Rectal smooth muscle tissue (tissue), 1 donor: ENCODE results near the gene ACSS2.

ENCODE experiments used
- H3K27ac ChIP-seq: one replicate; pipeline ENCODE4 v1.7.0; 2013; ENCODE audit warnings: low read depth, low read length, inconsistent platforms
- H3K27me3 ChIP-seq: one replicate; pipeline ENCODE4 v1.7.0; 2013; ENCODE audit warnings: low read length; ENCODE audit not compliant: control insufficient read depth, insufficient read depth
- H3K36me3 ChIP-seq: one replicate; pipeline ENCODE4 v1.7.0; 2013; ENCODE audit warnings: low read length; ENCODE audit not compliant: control insufficient read depth, insufficient read depth
- H3K4me1 ChIP-seq: one replicate; pipeline ENCODE4 v1.7.0; 2013; ENCODE audit warnings: low read length; ENCODE audit not compliant: control insufficient read depth, insufficient read depth
- H3K4me3 ChIP-seq: one replicate; pipeline ENCODE4 v1.7.0; 2013; ENCODE audit warnings: low read length
- H3K9ac ChIP-seq: one replicate; pipeline ENCODE4 v1.7.0; 2013; ENCODE audit warnings: low read length

Gene ACSS2

DNA sequence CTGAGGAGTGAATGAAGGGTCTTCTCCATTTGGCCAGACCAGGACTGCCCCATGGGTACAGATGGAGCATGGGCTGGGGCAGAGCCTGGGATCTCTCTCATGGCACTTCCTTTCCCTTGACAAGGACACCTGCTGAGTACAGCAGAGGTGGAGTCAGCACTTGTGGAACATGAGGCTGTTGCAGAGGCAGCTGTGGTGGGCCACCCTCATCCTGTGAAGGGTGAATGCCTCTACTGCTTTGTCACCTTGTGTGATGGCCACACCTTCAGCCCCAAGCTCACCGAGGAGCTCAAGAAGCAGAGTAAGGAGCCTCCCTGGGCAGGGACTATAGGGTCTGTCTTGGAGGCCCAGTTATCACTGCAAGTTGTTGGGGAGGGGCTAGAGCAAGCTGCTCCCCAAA, 49.6 kb downstream of the ACSS2 start:
- Histone ChIP-seq H3K4me3 (no peak overlapping the region), H3K4me1 (no peaks in the 10 kb centered on the region), H3K27ac (no peak overlapping the region), H3K36me3 (peaks cover 42% of the 10 kb centered on the region), H3K9ac (no peak overlapping the region), H3K27me3 (no peaks in the 10 kb centered on the region)

DNA sequence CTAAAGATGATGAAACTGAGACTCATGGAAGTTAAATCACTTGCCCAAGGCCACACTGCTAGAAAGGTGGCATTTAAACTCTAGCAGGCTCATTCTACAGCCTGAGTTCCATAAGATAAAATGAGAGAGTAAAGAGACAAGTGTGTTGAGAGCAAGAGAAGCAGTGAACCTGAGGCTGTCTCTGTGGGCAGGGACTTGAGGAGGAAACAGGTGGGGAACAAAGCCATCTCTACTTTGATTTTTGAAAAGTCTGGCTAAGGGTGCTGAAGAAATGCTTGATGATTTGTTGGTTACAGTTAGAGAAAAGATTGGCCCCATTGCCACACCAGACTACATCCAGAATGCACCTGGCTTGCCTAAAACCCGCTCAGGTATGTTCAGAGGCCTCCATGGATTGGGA, 50.2 kb downstream of the ACSS2 start:
- H3K4me3 ChIP-seq, result no peak overlapping the region
- H3K27me3 ChIP-seq, result no peaks in the 10 kb centered on the region
- no peak overlapping the region for H3K9ac ChIP-seq
- H3K27ac ChIP-seq, result no peak overlapping the region
- no peaks in the 10 kb centered on the region for H3K4me1 ChIP-seq
- peaks cover 41% of the 10 kb centered on the region for H3K36me3 ChIP-seq

DNA sequence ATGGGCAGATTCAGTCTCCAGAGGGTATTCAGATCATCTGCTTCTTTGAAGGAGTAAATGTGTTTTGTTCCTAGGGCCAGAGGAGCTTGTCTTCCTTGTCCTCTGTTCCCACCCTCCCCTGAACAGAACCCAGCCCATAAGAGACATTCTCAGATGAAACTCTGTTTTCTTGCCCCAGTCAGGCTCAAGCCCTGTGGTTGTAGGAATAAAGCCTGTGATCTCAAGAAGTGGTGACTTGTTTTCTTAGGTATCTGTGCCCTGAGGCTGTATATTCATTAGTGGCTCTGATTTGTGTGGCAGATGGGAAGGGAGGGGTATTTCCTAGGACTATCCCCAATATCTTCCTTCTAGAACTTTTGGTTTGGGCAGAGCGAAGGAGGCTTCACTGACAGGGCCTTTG, 51.3 kb downstream of the ACSS2 start:
- no peaks in the 10 kb centered on the region for H3K27me3 ChIP-seq
- no peak overlapping the region for H3K4me3 ChIP-seq
- H3K36me3 ChIP-seq, result peaks cover 45% of the 10 kb centered on the region
- H3K4me1 ChIP-seq, result no peaks in the 10 kb centered on the region
- no peak overlapping the region for H3K27ac ChIP-seq
- no peak overlapping the region for H3K9ac ChIP-seq

DNA sequence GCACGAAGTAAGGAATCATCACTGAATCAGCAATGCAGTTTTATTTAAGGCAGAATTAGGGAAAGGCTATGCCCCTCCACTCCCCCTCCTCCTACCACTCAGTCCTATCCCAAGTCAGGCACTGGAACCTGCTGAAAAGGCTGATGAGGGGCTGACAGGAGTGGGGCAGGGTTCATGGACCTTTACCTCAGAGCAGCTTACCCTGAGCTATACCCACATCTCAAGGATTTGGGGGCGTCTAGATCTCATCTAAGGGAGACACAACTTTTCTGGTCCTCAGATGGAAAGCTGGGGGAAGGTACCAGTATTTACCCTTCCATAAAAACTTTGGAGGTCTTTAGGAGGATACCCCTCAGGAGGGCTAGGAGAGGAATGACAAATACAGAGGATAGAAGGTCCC, 52.0 kb downstream of the ACSS2 start:
- H3K4me3 ChIP-seq, result no peak overlapping the region
- no peak overlapping the region for H3K27ac ChIP-seq
- no peaks in the 10 kb centered on the region for H3K4me1 ChIP-seq
- no peaks in the 10 kb centered on the region for H3K27me3 ChIP-seq
- H3K9ac ChIP-seq, result no peak overlapping the region
- peaks cover 43% of the 10 kb centered on the region for H3K36me3 ChIP-seq

DNA sequence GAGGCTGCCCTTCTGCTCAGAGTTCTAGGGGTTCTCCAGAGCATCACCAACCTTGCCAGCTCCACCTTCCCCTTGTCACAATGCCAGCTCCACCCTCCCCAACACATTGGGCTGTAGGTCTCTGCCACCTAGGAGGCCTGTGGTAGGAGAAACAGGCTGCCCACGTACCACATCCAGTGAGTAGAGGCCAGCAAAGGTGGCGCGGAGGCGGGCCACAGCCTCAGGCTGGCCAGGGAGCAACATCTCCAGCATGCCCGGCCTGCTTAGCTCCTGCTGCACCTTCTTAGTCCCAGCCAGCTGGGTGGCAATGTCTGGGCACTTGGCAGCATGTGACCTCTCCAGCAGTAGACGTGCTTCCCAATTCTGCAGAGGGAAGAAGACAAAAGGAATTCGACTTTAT, 55.4 kb downstream of the ACSS2 start:
- Histone ChIP-seq H3K27ac (no peak overlapping the region), H3K36me3 (peaks cover 28% of the 10 kb centered on the region), H3K4me3 (no peak overlapping the region), H3K27me3 (no peaks in the 10 kb centered on the region), H3K9ac (no peak overlapping the region), H3K4me1 (no peaks in the 10 kb centered on the region)

DNA sequence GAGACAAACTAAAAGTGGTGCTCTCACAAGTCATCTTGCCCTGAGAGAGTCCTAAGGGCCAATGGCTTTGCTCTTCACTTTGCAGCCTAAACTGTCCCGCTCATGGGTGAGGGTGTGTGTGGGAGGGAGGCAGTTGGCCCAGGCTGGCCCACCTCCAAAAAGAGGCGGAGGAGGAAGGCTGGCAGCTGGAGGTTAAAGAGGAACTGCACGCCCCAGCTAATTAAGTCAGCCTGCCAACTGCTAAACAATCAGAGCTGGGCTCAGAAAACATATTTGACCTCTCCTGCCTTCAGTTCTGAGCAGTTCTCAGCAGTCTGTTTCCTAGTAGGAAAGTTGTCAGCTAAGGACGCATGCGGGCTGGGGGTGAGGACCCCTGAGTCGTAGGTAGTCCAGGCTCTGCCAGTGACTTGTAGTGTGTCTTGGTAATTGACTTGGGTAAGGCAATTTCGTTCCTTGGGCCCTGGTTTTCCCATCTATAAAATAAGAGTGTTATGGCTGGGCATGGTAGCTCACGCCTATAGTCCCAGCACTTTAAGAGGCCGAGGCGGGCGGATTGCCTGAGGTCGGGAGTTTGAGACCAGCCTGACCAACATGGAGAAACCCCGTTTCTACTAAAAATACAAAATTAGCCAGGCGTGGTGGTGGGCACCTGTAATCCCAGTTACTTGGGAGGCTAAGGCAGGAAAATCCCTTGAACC, 62.2 kb downstream of the ACSS2 start:
- no peak overlapping the region for H3K27ac ChIP-seq
- no peak overlapping the region for H3K9ac ChIP-seq
- no peak overlapping the region for H3K4me3 ChIP-seq
- no peaks in the 10 kb centered on the region for H3K4me1 ChIP-seq
- H3K27me3 ChIP-seq, result no peaks in the 10 kb centered on the region
- peaks cover 11% of the 10 kb centered on the region for H3K36me3 ChIP-seq

DNA sequence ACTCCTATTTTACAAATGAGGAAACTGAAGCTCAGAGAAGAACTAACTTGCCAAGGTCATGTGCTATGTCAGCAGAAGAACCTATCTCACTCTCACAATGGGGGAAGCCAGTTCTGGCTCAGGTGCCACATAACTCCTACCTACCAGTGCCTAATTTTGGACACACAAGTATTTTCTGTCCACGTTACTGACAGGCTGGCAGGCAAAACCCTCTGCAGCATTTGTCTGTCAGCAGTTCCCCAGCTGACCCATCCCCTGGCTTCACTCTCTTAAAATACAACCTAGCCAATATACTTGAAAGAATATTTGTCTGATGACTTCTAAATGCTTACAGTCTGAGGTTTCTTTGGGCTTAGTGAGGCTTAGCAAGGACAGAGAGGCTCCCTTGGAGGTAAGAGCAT, 63.7 kb downstream of the ACSS2 start:
- Histone ChIP-seq H3K4me3 (no peak overlapping the region), H3K27ac (no peak overlapping the region), H3K4me1 (no peaks in the 10 kb centered on the region), H3K36me3 (peaks cover 17% of the 10 kb centered on the region), H3K9ac (no peak overlapping the region), H3K27me3 (no peaks in the 10 kb centered on the region)

DNA sequence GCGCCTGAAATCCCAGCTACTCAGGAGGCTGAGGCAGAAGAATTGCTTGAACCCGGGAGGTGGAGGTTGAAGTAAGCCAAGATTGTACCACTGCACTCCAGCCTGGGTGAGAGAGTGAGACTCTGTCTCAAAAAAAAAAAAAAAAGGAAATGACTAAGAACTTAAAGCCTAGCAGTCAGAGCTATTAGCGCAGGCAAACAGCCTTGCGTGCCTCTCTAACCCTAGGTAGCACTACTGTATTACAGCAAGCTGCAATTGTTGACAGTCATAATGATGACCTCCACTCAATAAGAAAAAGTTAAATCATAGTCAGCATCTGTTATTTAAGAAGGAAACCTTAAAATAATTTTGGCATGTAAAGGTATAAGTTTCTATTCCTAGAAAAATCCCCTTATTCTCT, 64.8 kb downstream of the ACSS2 start:
- Histone ChIP-seq H3K36me3 (peaks cover 15% of the 10 kb centered on the region), H3K4me1 (no peaks in the 10 kb centered on the region), H3K9ac (no peak overlapping the region), H3K27me3 (no peaks in the 10 kb centered on the region), H3K4me3 (no peak overlapping the region), H3K27ac (no peak overlapping the region)

DNA sequence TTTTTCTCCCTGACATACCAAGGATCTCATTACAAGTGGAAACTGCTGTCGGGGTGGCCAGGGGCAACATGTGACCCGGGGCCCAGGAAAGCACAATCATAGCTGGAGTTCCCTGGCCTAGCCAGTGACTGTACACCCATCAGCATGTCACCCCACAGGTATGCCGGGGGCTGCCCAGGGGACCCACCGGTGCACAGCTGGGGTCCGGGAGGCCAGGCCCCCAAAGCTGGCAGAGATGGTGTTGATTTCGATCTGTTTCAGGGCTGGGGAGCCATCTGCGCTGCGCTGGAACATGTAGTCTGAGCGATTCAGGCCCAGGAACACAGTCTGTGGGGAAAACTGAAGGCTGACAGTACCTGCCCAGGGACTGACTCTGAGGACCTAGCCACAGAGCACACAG, 65.9 kb downstream of the ACSS2 start:
- H3K4me1 ChIP-seq, result no peaks in the 10 kb centered on the region
- no peak overlapping the region for H3K9ac ChIP-seq
- H3K27me3 ChIP-seq, result no peaks in the 10 kb centered on the region
- no peak overlapping the region for H3K4me3 ChIP-seq
- no peak overlapping the region for H3K27ac ChIP-seq
- peaks cover 15% of the 10 kb centered on the region for H3K36me3 ChIP-seq

DNA sequence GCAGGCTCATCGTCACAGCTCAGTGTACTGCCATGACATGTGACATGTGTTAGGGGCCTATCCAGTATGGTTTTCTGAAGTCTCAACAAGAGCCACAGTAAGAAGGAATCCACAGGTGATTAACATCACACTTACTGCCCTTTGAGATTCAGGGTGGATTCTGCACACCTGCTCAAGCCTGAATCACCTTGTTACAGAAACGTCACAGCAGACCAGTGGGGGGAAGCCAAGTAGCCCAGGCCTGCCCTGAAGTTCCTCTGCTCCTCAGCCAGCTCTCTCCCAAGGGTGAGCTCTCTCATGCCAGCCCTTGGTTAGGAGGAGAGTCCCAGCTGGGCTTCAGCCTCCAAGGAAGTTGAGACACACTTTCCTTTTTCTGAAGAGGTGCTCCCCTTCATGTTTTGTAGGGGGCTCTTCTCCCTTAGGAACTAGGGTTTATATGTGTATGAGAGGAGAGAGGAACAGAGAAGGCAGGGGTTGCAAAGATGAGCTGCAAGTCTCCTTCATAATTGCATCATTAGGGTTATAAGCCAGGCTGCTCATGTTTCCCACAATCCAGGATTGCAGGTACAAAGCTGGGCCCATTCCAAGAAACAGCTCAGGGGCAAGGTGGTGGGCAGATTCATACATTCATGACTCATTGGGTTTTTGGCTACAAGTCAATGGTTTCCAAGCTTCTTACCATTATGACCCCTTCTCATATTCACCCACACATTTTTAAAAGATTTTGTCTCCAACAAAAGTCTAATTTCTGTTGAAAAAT, 67.6 kb downstream of the ACSS2 start:
- Histone ChIP-seq H3K27me3 (no peaks in the 10 kb centered on the region), H3K36me3 (peaks cover 15% of the 10 kb centered on the region), H3K27ac (no peak overlapping the region), H3K4me1 (no peaks in the 10 kb centered on the region), H3K9ac (no peak overlapping the region), H3K4me3 (no peak overlapping the region)

DNA sequence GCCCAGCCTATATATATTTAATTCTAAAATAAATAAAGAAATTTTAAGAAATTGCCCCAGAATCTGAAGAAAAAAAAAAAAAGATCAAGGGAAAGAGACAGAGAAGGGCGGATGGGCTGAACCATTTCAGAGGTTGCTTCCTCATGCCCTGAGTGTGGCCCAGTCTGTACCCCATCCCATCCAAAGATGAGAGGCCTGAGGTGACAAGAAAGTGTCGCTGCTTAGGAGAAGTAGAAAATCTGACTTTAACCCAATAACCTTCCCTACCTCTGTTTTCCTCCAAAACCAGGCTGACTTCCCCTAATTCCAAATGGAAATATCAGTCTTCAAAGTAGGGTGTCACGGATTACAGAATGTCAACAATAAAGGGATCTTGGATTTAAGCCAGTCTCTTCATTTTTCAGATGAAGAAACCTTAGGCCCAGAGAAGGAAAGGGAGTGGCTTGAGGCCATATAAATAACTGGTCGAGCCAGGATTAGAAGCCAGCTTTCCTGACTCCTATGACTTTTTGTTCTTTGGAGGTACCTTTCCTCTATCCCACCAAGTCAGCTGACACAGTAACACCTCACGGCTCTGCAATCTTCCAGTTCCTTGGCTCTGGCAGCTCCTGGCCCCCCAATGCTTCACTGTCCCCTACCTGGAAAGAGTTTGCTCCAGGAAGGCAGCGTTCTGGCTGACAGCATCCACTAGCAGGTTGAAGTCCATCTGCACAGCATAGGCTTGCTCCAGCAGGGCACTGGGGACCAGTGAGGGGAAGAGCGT, 69.1 kb downstream of the ACSS2 start:
- Histone ChIP-seq H3K4me1 (no peaks in the 10 kb centered on the region), H3K27me3 (no peaks in the 10 kb centered on the region), H3K27ac (no peak overlapping the region), H3K4me3 (no peak overlapping the region), H3K9ac (no peak overlapping the region), H3K36me3 (peaks cover 15% of the 10 kb centered on the region)

DNA sequence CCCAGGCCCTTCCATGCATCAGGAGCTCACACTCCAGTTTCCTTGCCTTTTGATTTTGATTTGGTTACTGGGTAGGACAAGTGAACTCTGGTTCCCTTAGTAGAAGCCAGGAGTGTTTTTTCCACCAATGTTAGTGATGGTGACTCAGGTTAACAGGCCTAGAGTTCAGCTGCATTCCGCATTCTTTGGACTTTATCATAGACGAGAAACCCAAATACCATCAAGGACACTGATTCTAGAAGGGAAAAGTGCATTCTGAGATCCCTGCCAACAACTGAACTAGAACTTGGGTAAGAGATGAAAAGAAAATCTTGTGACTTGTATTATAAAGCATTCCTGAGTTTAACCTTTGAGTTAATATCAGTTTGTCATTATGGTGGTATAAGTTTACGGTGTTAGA, 70.2 kb downstream of the ACSS2 start:
- no peak overlapping the region for H3K27ac ChIP-seq
- no peaks in the 10 kb centered on the region for H3K4me1 ChIP-seq
- no peak overlapping the region for H3K4me3 ChIP-seq
- no peak overlapping the region for H3K9ac ChIP-seq
- peaks cover 15% of the 10 kb centered on the region for H3K36me3 ChIP-seq
- no peaks in the 10 kb centered on the region for H3K27me3 ChIP-seq
